Pancreas (tissue), 10 donors: ENCODE results near the gene CLNK. TPM values are rescaled to one million over a fixed set of nuclear protein-coding genes. Genes with fewer than 3 reads are reported as not detected.

Source experiments
- ATAC-seq, 4 donors: fragments of 200-7000 bp; cut with Tn5 transposase; one replicate each; pipeline versions ENCODE4 v1.8.0 to v1.9.1; 2020; ENCODE audit warnings: mild to moderate bottlenecking in 4 of 4, moderate library complexity in 4 of 4
- DNase-seq, 6 donors: peaks; one replicate each; pipeline ENCODE4 v3.0.0-alpha.2; 2020
- FAIRE-seq: peaks from 2 replicates; lab custom pipeline; 2012; peaks lifted over from hg19 to GRCh38; lab: Jason Lieb, UNC
- H3K27ac ChIP-seq, 4 donors: fragments of 200-600 bp; sonication (generic); 1 replicate in 3 of 4; 2 replicates in 1 of 4; pipeline versions ENCODE4 v1.5.0 to v1.8.0; 2020
- H3K27me3 ChIP-seq, 4 donors: fragments of 200-600 bp; one replicate each; pipeline ENCODE4 v1.8.0; 2021
- H3K36me3 ChIP-seq, 3 donors: fragments of 200-600 bp; sonication (generic) in 1 of 3; one replicate each; pipeline versions ENCODE4 v1.5.0 to v1.8.0; 2020 to 2021
- H3K4me1 ChIP-seq, 3 donors: fragments of 200-600 bp; one replicate each; pipeline ENCODE4 v1.8.0; 2021
- H3K4me3 ChIP-seq, 4 donors: fragments of 200-600 bp; sonication (generic) in 2 of 4; one replicate each; pipeline versions ENCODE4 v1.5.0 to v1.8.0; 2020 to 2021
- H3K9me3 ChIP-seq, 4 donors: fragments of 200-600 bp; one replicate each; pipeline ENCODE4 v1.8.0; 2021
- CTCF ChIP-seq, 4 donors: fragments of 200-600 bp; sonication (generic) in 3 of 4; IDR thresholded peaks; one replicate each; pipeline versions ENCODE4 v1.5.0 to v1.8.0; 2021; ENCODE audit warnings: antibody characterized with exemption in 4 of 4
- whole genome bisulfite sequencing, 2 donors: extraction: QIAGEN DNeasy Blood & Tissue Kit; methylation state at CpG; one replicate each; pipeline ENCODE4 v1.1.7; 2013; 5-methylcytosine and 5-hydroxymethylcytosine counted together
- intact Hi-C, 3 donors: fragments of 100-400 bp; cut with DNase I; formaldehyde crosslinking; loops; one replicate each; pipeline versions ENCODE4 v1.11.1 to v1.14.2; 2022
- polyA plus RNA-seq, 2 donors: library from polyadenylated mRNA; stranded (reverse); fragments of 200-250 nt; gene quantifications; one replicate each; pipeline ENCODE4 v1.2.3, GENCODE V29; 2013
- total RNA-seq, 6 donors: library from RNA; stranded (reverse); fragmentation: NEBNext Ultra II Directional in 4 of 6; extraction: Animal tissue kit (Norgen Biotek cat#: 25700) in 4 of 6; gene quantifications; one replicate each; pipeline versions ENCODE4 v1.2.1 to v1.2.4, GENCODE V29; 2021 to 2023
- donor health status: healthy with polysubstance abuse.
- donor health status: DM: no; HTN: no; CAD: no; lungs with moderate emphysema.
- donor health status: DM: no; HTN: no; CAD: no.
- donor health status: control.
- donor health status: control.
- donor health status: Bipolar disorder and iron deficiency.
- donor health status: DM: yes; HTN: yes; CAD: no.
- donor health status: DM: no; HTN: no; CAD: no.
- donor health status: DM: no; HTN: no; CAD: no.
- donor health status: DM: yes; HTN: yes; CAD: no.

CLNK gene
- total and polyA plus RNA-seq, 8 donors = 0.02 to 0.19 (median 0.09) TPM; not detected in 2

DNA sequence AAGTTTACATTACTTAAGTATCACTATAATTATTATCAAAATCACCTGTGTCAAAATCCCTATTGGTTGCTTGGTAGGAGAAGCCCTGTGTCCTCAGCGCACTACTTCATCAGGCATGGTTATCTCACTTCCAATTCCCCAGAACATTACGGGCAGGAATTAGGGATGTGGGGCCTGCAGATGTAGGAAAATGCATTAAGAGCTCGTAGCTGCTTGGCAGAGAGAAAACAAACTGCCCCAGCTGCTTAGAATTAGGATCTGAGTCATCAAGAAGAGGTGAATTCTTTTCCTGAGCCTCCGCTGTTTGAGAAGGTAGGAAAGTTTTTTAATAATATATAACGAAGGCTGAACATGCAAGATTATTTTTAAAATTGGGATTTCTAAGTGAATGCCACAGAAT is 31.1 kb upstream of the CLNK start:
- H3K27ac ChIP-seq = no peak overlapping the region
- DNase-seq (no peak), FAIRE-seq (no peak), ATAC-seq (no peak)
- no peaks in the 10 kb centered on the region for H3K27me3 ChIP-seq
- 46 to 54% methylated on average over 5 of the region's 5 CpGs for WGBS, 2 donors
- no peaks in the 10 kb centered on the region for H3K9me3 ChIP-seq
- no peak for TF ChIP-seq CTCF (IDR thresholded peaks at IDR 0.05)
- no peaks in the 10 kb centered on the region for H3K4me1 ChIP-seq
- H3K36me3 ChIP-seq = no peaks in the 10 kb centered on the region
- H3K4me3 ChIP-seq = no peak overlapping the region
- intact Hi-C loops = no loop called here

DNA sequence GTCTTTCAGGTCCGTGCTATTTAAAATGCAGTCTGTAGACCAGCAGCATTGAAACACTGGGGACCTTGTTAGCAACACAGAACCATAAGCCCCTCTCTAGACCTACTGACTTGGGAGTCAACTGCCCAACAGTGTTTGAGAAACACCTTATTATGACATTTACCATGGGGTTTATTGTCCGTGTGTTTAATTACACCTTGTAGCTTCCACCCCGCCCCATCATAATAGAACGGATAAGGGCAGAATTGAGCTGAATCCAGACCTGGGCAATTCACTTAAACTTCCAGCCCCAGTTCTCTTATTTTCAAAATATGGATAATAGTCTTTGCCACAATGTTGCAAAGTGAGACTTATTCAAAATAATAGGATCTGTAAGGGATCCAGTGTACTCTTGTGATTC is 30.6 kb upstream of the CLNK start:
- WGBS, 2 donors = 62 to 63% methylated on average over 4 of the region's 4 CpGs
- Histone ChIP-seq H3K36me3 (no peaks in the 10 kb centered on the region), H3K27me3 (no peaks in the 10 kb centered on the region), H3K9me3 (no peaks in the 10 kb centered on the region), H3K27ac (no peak overlapping the region), H3K4me1 (no peaks in the 10 kb centered on the region), H3K4me3 (no peak overlapping the region)
- no peak for TF ChIP-seq CTCF (IDR thresholded peaks at IDR 0.05)
- no peak for ATAC-seq
- FAIRE-seq = no peak
- intact Hi-C loops = no loop called here
- DNase-seq = no peak

- Histone ChIP-seq H3K4me3 (no peak overlapping the region), H3K4me1 (no peaks in the 10 kb centered on the region), H3K36me3 (no peaks in the 10 kb centered on the region), H3K27me3 (no peaks in the 10 kb centered on the region), H3K27ac (no peak overlapping the region), H3K9me3 (no peaks in the 10 kb centered on the region)
- DNase-seq (no peak), FAIRE-seq (no peak), ATAC-seq (no peak)
- 64 to 74% methylated on average over 3 of the region's 3 CpGs for WGBS, 2 donors
- intact Hi-C loops = no loop called here
- TF ChIP-seq CTCF (IDR thresholded peaks at IDR 0.05) = no peak
Observed at GRCh38 chr4:10713591-10713990, 29.0 kb upstream of the CLNK start.

GRCh38 chr4:10706236-10706635 is 21.7 kb upstream of the CLNK start:
- ATAC-seq (peak in 2 of 4 donors; percentile 50 to 79), FAIRE-seq (no peak), DNase-seq (no peak)
- Histone ChIP-seq H3K27me3 (no peaks in the 10 kb centered on the region), H3K4me1 (no peaks in the 10 kb centered on the region), H3K9me3 (no peaks in the 10 kb centered on the region), H3K27ac (no peak overlapping the region), H3K36me3 (no peaks in the 10 kb centered on the region), H3K4me3 (no peak overlapping the region)
- 26 to 29% methylated on average over 1 of the region's 1 CpG for WGBS, 2 donors
- intact Hi-C loops = no loop called here
- no peak for TF ChIP-seq CTCF (IDR thresholded peaks at IDR 0.05)

- no peaks in the 10 kb centered on the region for H3K27me3 ChIP-seq
- no peak for FAIRE-seq
- H3K27ac ChIP-seq = no peak overlapping the region
- H3K4me1 ChIP-seq = no peaks in the 10 kb centered on the region
- intact Hi-C loops = no loop called here
- H3K4me3 ChIP-seq = no peak overlapping the region
- H3K36me3 ChIP-seq = no peaks in the 10 kb centered on the region
- TF ChIP-seq CTCF (IDR thresholded peaks at IDR 0.05) = no peak
- DNase-seq = no peak
- no peaks in the 10 kb centered on the region for H3K9me3 ChIP-seq
- ATAC-seq = no peak
Observed at GRCh38 chr4:10704430-10704810, 19.9 kb upstream of the CLNK start.
